ENCODE data around the gene ABR.

DNA sequence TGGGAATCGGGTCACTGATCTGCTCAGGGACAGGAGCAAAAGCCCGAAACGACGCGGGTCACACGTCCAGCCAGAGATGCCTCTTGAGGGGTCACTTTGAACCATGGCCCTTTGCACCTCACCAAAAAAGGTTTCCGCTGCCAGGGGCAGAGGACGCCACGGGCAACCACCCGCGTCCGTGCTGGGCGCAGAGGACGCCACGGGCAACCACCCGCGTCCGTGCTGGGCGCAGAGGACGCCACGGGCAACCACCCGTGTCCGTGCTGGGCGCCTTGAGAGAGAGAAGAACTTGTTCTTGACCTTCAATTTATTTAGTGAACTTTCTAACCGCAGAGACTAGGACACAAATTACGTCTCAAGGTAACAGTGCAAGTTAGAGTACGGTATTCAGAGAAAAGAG is 147.4 kb downstream of the ABR start:
- TF ChIP-seq CTCF (IDR thresholded peaks at IDR 0.05; ENCODE audit: low read depth, low read length) (no peak), EZH2phosphoT487 (IDR thresholded peaks at IDR 0.05; ENCODE audit: low read depth) (no peak)

All from OCI-LY3 (cell line).